ENCODE data around the gene COMMD2.

COMMD2 gene

DNA sequence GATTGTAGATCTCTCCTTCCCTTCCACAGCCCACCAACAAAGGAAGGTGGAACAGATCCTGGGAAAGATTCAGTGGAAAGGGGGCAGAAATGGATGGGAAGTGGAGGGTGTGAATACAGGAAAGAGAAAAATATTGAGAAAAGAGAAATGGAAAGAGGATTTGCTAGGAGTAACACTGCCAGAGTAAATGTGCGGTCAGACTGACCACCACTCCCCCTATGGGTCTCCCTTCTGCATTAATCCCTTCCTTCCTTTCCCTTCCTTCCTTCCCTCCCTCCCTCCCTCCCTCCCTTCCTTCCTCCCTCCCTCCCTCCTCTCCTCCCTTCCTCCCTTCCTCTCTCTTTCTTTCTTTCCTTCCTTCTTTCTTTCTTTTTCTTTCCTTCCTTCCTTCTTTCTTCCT is 12.0 kb upstream of the COMMD2 start:
- DNase-seq (ENCODE audit: low spot score) = no peak
- no peak for FAIRE-seq

DNA sequence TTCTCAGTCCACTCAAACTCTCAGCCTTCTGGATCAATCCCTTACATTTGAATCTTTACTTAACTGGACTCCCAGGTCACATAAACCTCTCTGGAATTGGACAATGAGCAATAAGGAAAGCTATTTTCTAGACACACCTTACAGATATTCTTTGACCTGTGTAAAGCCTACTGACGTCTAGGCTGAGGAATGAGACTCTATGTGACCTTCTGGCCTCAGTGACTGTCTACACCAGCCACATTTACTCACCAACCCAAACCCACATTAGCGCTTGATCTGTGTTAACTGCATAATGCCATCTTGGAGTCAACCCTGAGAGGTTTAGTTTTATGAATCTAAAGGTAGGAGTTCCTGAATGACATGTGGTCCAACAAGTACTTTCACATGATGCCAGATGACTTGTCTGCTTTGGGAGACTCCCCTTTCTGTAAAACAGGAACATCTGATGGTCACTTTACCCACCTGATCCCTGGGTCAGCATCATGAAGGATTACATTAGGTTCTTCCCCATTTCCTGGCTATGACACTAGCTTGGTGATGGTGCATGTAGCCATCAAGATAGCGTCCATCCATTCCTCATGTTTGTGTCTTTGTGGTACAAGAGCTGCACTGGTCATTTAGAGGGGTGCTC is 11.4 kb upstream of the COMMD2 start:
- FAIRE-seq (no peak), DNase-seq (ENCODE audit: low spot score) (no peak)

DNA sequence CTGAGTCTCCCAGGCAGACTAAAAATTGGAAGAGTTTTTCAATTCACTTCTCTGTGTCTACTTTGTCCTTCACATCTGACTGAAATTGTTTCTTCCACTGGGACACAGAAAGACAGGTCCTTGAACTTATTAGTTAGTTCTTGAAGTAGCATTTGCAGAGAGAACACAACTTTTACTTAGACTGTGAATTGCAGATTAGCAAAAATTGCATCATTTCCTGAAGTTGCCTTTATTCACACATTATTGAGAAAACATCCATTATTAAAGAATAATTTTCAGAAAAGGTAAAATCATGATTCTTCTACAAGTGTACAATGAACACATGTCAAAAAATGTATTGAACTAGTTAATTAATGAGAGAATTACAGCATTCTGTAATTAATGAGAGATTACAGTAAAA is 1.4 kb upstream of the COMMD2 start:
- FAIRE-seq (no peak), DNase-seq (ENCODE audit: low spot score) (no peak)

DNA sequence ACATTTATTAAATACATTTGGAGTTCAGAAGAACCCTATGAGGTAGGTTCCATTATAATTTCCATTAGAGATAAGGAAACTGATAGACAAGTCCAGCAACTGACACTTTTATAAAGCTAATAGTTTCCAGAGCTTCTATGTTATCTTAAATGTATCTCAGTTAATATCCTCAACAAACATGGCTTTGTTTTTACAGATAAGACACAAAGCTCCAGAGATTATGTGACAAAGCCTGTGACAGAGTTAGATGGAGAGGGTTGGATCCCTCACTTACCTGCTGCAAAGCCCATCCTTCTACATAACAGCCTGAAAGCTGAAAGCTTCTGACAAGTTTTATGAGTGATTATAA is 473 bp upstream of the COMMD2 start:
- DNase-seq (ENCODE audit: low spot score) = no peak
- no peak for FAIRE-seq

DNA sequence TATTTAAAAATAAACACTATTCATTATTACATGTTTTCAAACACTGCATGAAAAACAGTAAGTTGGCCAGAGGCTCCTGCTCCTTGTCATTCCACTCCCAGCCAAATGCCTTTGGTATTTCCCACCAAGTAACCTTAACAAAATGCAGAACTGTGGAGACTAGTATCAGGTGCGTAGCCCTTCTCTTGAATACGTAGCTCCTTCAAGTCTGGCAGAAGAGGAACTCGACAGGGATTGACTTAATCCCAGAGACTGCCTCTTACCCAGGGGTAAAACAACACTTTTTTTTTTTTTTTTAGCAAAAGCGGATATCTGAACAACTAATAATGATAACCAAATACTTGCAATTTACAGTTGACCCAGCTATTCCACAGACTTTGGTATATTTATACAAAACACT is 738 bp downstream of the COMMD2 start:
- FAIRE-seq = no peak
- DNase-seq (ENCODE audit: low spot score) = no peak

DNA sequence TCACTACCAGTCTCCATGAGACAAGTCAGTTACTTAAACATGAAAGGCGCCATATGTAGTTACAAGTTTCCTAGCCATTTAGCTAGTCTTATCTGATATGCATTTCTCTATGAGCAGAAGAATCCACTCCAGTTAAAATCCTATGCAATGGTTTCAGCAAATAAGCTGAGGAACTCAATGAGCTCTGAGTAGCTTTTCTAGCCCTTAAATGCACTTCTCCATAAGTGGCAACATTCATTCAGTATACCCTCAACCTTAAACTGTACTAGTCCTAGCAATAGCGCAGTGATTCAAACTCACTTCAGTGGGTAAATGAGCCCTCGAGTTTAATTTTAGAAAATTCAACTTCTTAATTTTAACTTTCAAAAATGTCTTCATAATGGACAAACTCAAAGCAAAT is 7.7 kb downstream of the COMMD2 start:
- no peak for FAIRE-seq
- no peak for DNase-seq (ENCODE audit: low spot score)

DNA sequence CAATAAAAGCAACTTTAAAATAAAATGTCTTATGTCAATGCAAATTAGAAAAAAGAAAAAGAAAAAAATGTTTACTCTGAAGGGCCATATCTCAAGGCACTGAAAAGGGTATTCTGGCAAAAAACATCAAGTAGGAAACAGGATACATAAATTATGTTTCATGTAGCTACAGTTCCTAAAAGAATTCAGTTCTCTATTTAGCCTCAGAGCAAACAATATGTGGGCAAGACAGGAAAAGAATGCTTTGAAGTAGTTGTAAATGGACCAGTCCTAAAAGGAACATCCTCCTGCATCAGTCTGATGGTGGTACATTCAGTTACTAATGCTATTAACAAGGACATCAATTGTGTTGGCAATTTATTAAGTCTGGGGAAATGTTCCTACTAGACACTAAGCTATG is 8.1 kb downstream of the COMMD2 start:
- DNase-seq (ENCODE audit: low spot score) (no peak), FAIRE-seq (no peak)

DNA sequence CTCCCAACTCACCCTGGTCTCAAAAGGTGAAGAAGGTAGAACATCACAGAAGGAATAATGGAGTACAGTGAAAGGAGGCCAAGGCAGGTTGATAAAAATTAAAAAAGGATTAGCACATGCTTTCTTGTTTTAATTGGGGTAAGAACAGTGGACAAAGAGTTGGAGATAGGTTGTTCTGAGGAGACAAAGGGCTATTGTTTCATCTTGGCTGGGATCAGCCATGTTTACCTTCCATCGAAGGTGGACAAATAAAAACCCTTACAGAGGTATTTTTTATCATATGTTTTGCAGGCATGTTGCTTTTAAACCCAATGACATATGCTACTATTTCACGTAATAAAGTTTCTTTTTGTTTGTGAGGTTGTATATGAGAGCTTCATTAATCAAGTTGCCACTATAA is 12.9 kb downstream of the COMMD2 start:
- no peak for FAIRE-seq
- no peak for DNase-seq (ENCODE audit: low spot score)

DNA sequence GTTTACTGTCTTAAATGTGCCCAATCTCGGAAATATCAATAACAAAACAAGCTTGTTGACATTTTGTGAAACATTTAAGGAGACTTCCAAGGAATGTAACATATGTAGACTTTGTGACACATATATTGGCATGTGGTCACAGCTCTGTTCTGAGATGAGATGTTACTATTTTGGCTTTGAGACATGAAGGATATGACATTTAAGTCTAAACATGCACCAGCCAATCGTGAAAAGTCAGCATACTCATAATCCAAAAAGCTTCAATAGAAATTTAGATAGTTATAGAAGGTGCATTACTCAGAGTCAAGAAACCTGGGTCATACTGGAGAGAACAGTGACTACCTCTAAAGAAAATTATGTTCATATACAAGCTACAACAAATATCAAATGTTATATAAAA is 13.4 kb downstream of the COMMD2 start:
- FAIRE-seq = no peak
- DNase-seq (ENCODE audit: low spot score) = no peak

DNA sequence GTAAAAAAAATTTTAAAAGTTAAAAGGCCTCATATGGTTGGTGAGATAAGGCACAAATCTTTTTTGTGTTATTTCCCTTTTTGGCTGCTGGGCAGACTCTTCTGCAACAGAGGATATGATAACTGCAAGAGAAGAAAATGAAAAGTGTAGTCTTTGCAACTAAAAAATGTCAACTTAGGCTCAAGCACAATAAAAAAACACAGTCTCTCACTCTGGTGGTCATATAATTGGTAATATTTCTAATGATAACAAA is 15.4 kb downstream of the COMMD2 start:
- DNase-seq (ENCODE audit: low spot score) = no peak

DNA sequence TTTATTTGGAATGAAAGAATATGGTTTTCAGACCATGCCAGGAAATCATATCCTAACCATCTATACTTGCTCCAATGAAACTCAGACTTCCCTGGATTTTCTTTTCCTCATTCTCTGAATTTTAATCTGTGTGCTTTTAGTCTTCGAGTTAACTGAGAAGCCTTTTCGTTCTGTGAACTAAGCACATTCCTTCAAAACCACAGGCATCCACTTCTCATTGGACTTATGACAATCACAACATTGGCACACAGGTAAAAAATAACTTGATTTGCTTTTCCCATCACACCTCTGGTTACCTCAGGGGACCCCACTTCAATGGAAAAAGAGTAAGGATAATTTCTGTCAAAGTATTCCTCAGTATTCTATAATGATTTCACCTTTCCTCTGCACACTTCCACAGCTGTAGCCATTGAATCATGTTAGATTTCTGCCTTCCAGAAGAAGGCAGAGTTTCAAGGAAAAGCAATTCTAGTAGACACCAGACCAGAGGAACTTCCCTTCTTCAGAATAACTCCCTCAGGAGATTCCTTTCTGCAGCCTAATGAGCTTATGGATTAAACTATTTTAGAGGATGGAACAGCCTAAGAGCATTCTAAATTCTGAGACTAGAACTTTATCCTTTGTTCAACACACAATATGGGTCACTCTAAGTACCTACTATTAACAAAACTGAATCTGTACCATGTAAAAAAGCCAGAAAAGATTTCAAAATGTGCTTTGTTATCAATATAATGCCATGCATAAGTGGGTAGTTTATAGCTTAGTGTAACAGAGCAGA is 15.9 kb downstream of the COMMD2 start:
- DNase-seq (ENCODE audit: low spot score) (peak; percentile 18), FAIRE-seq (no peak)

More for the DNA sequence above, 15.4 kb downstream of the COMMD2 start:
- FAIRE-seq = no peak

DNA sequence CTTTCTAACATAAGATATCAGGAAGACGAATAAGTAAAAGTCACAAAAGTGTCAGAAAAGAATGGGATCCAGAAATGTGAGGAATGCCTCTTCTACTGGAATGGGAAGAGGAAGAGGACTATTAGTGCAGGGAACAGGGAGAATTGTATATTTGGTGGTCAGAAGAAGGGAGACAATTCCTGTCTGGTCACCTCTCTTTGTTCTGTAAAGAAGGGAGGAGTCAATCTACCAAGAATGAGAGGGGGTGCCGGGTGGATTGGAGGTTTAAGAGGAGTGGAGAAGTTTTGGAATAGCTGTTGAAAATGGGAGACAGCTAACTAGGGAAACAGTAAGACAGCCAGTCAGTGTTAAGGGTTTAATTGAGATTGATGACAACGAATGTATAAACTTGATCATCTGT is 20.1 kb downstream of the COMMD2 start:
- DNase-seq (ENCODE audit: low spot score) (no peak), FAIRE-seq (no peak)

DNA sequence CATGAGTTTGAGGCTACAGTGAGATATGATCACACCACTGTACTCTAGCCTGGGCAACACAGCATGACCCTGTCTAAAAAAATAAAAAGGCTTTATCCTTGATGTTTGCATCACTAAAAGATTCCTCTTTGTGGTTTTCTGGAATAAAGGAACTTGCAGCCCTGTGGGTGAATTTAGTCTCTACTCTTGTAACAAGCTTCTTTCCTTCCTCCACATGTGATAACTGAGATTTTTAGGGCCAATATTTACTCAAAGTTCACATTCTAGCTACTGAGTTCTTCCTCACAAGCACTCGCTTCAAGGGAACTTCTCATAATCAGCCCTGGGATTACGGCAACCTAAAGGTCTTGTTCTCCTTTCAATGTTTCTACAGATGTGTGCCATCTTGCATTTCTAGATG is 24.6 kb downstream of the COMMD2 start:
- no peak for DNase-seq (ENCODE audit: low spot score)
- FAIRE-seq = no peak

DNA sequence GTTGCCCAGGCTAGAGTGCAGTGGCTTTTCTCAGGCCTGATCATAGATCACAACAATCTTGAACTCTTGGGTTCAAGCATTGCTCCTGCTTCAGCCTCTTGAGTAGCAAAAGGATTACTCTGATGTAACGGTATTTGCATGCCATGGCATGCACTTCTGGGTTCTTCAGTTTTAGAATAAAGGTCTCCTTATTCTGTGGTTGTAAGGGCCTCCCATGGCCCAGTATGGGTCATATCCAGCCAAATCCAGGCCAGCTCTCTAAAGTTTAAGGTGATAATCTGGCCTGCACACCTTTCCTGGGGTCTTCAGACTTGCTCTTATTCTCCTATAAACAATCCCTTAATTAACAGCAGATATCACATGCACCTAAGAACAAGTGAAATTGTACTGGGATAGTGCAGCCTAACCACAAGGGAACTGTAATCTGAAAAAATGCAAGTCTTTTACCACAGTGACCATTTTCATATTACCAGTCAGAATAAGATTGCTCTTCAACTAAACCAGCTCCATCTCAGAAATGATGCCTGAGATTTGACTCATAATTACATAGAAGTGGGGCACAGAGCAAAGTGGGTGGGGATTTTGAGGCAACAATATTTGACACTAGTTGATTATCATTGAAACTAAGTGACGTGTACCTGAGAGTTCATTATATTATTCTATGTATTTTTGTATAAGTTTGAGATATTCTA is 25.4 kb downstream of the COMMD2 start:
- FAIRE-seq (no peak), DNase-seq (ENCODE audit: low spot score) (no peak)

DNA sequence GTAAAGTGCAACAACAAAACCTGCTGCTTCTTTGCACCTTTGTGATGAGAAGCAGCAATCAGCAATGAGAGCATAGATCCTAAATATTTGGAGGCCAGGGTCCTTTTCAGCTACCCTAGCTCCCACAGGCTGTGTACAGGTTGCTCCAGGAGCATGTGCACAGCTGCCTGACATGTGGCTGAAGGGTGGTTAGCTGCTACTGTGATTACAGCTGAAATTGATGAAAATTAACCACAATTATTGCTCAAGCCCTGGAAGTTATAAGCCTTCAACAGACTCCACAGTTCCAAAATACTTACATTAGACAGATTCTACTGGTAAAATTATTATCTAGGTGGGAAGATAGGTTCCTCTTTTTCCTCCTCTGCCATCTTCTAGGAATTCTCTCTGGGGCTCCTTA is 28.5 kb downstream of the COMMD2 start:
- DNase-seq (ENCODE audit: low spot score) (no peak), FAIRE-seq (no peak)

DNA sequence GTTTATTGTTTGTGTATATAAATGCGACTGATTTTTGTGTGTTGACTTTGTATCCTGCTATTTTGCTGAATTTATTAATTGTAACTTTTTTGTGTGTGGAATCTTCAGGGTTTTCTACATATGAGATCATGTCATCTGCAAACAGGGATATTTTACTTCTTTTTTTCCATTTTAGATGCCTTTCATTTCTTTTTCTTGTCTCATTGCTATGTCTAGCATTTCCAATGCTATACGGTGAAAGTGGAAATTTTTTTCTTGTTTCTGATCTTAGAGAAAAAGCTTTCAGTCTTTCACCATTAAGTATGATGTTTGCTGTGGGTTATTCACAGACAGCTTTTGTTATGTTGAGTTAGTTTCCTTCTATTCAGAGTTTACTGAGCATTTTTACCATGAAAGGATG is 31.4 kb downstream of the COMMD2 start:
- FAIRE-seq = no peak

DNA sequence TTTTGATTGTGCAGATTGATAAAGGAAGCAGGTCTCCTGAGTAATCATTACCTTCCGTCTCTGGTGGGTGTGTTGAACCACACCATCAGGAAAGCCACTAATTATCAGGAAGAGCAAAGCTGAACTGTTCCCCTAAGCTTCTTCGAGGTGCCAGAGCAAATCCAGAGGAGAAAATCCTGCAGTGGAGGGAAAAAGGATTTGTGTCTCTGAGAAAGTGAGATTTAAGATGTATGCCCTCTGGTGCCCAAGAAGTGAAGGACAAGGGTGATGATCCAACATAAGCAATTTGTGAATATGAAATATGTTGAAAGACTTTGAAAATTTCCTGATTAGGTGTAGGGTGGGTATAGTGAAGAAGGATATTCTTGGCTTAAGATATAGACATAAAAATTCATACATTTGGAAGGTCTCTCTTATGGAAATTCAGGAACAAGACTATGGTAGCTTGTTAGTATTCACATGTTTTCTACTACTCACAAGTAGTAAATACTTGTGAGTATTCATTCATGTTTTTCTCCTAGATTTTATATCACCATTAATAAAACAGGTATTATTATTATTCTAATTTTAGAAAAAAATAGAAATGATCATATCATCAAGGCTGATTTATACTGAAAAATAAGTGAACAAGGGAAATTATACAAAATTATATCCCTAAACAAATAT is 34.8 kb downstream of the COMMD2 start:
- FAIRE-seq (no peak), DNase-seq (ENCODE audit: low spot score) (peak; percentile 33)

More for the DNA sequence above, 31.4 kb downstream of the COMMD2 start:
- DNase-seq (ENCODE audit: low spot score) = no peak

DNA sequence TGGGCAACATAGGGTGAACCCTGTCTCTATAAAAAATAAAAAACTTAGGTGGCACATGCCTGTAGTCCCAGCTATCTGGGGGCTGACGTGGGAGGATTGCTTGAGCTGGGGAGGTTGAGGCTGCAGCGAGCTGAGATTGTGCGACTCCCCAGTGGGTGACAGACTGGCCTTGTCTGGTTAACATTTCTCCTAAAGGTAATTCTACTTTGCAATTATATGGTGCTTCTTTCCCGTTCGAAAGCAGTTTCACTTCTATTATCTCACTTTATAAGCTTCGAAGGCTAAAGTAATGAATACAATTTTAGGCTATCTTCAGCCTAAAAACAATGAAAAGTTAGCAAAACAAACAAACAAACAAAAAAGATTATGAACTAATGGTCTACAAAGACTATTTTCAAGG is 35.3 kb downstream of the COMMD2 start:
- no peak for FAIRE-seq

DNA sequence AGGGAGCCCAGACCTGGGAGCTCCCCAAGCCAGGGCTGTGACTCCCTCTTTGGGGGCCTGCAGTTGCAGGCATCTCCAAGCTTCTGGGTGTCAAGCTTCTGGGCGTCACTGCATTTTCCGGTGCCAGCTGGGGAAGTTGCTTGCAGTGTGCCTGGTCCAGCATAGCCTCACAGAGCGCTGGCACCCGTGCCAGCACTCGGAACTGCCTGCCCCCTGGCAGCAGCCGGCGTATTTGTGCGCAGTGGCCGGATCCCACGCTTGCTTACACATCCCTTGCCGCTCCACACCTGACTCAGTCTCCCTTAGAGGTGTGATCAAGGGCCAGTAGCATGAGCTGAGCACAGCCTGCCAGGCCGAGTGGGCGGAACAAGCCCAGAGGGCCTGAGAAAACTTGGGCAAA is 37.0 kb downstream of the COMMD2 start:
- DNase-seq (ENCODE audit: low spot score) (no peak), FAIRE-seq (no peak)

More for the DNA sequence above, 35.3 kb downstream of the COMMD2 start:
- DNase-seq (ENCODE audit: low spot score) = no peak

DNA sequence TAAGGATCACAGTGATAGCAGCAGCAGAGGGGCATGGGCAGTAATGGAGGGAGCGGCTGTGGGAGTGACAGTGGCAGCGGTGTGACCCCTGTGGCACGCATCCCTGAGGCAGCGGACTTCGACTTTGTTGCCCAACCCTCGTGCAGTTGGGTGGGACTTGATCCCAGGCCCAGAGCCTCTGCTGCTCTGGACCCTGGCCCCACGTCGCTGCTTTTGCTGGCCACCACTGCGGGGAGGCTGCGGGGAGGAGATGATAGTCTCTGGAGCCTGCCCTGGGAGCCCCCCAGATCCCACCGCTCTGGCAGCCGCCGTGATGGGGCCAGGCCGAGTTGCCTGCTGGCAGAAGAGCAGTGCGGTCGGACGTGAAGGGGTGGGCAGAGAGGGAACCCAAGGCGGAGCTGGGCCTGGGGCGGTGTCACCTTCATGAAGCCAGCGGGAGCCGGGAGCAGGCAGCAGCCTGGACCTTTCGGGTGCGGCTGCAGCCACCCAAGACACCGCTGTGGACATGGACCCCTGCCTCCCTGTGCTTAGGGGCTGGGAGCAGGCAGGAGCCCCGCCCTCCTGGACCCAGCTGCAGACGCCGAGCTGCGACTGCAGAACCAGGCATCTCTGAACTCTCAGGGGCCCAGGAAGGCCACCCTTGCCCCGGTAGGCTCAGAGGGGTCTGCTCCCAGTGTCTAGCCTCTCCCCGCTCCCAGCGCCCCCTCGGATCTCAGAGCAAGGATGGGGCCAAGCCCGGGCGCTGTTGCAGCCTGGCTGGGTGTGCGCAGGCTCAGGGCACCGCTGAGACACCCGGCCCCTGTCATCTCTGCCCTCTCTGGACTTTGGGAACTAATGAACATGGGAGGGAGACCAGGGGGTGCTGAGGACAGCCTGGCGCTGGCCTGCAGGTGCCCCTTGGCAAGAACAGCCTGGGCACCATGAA is 38.3 kb downstream of the COMMD2 start:
- no peak for FAIRE-seq
- no peak for DNase-seq (ENCODE audit: low spot score)

DNA sequence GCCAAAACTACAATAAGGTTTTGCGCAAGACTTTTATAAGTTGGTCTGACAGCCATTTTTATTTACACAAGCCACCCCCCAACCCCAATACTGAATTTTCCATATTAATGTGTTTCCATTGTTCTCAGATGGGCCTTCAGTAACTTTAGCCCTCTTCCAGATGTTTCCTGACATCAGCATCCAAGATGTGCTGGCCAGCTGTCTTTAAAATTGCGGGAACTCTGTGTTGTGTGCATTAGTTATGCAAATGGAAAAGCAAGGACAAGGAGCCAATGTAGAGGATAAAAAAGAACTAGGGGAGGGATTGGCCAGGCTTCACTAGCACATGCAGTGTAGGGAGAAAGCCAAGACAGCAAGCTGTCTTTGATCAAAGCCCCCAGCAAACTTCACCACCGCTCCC is 45.4 kb downstream of the COMMD2 start:
- FAIRE-seq = no peak

More for the DNA sequence above, 45.4 kb downstream of the COMMD2 start:
- no peak for DNase-seq (ENCODE audit: low spot score)

All from urothelium cell line (cell line).